IMR-90 (cell line): ENCODE results near the gene SPATC1L. TPM values are rescaled to one million over a fixed set of nuclear protein-coding genes. Genes with fewer than 3 reads are reported as not detected.

Experiments
- ATAC-seq: fragments of 200-7000 bp; cut with Tn5 transposase; 2 replicates; pipeline ENCODE4 v1.9.1; 2020; ENCODE audit warnings: low read depth, mild to moderate bottlenecking, moderate library complexity
- BruUV-seq: library from RNA; stranded (reverse); fragments of 400-500 nt; replicated peaks from 2 replicates; lab custom pipeline; 2021; lab: Mats Ljungman, UMichigan
- CTCF ChIA-PET: fragments of 300-600 bp; formaldehyde crosslinking; extraction: SDS; loops from one replicate; lab custom pipeline; 2021; ENCODE audit warnings: antibody characterized with exemption; lab: Yijun Ruan, JAX
- POLR2A ChIA-PET: fragments of 300-600 bp; sonication (Branson Sonifier 250); formaldehyde crosslinking; loops from one replicate; lab custom pipeline; 2022; ENCODE audit warnings: antibody characterized with exemption; ENCODE audit not compliant: unreplicated experiment; lab: Charles Lee
- DNase-seq: peaks from one replicate; pipeline ENCODE4 v3.0.0; 2013
- H2AFZ ChIP-seq: replicated peaks from 2 replicates; pipeline ENCODE3; 2013; ENCODE audit warnings: low read length, mild to moderate bottlenecking; ENCODE audit not compliant: poor library complexity
- H2AK5ac ChIP-seq: 2 replicates; pipeline ENCODE4 v1.6.1; 2013; ENCODE audit warnings: low read depth, low read length, inconsistent platforms
- H2AK9ac ChIP-seq: replicated peaks from 2 replicates; pipeline ENCODE3; 2013; ENCODE audit warnings: mild to moderate bottlenecking, low read depth, low read length, moderate library complexity; ENCODE audit not compliant: poor library complexity
- H2BK120ac ChIP-seq: 2 replicates; pipeline ENCODE4 v1.6.1; 2013; ENCODE audit warnings: low read depth, low read length, inconsistent platforms
- H2BK15ac ChIP-seq: 3 replicates; pipeline ENCODE4 v1.6.1; 2013; ENCODE audit warnings: low read depth, low read length, inconsistent platforms
- H2BK20ac ChIP-seq: 2 replicates; pipeline ENCODE4 v1.6.1; 2013; ENCODE audit warnings: low read depth, mild to moderate bottlenecking, inconsistent platforms, low read length, moderate library complexity
- H2BK5ac ChIP-seq: 2 replicates; pipeline ENCODE4 v1.6.1; 2013; ENCODE audit warnings: mild to moderate bottlenecking, low read depth, low read length, inconsistent platforms; ENCODE audit not compliant: poor library complexity, severe bottlenecking
- H3K14ac ChIP-seq: replicated peaks from 2 replicates; pipeline ENCODE4 v1.6.1; 2013; ENCODE audit warnings: low read depth, low read length, inconsistent platforms
- H3K18ac ChIP-seq: 2 replicates; pipeline ENCODE4 v1.6.1; 2013; ENCODE audit warnings: low read depth, low read length, control low read depth
- H3K23ac ChIP-seq: 2 replicates; pipeline ENCODE4 v1.6.1; 2013; ENCODE audit warnings: low read depth, low read length, inconsistent platforms
- H3K27ac ChIP-seq: 2 replicates; pipeline ENCODE4 v1.5.1; 2013; ENCODE audit warnings: mild to moderate bottlenecking, control low read depth, low read length; ENCODE audit not compliant: insufficient read depth
- H3K27me3 ChIP-seq: 2 replicates; pipeline ENCODE4 v1.6.1; 2013; ENCODE audit warnings: low read length; ENCODE audit not compliant: control insufficient read depth, insufficient read depth
- H3K36me3 ChIP-seq: 2 replicates; pipeline ENCODE4 v1.6.1; 2013; ENCODE audit warnings: low read length, mixed read lengths; ENCODE audit not compliant: control insufficient read depth, insufficient read depth
- H3K4ac ChIP-seq: 2 replicates; pipeline ENCODE4 v1.6.1; 2013; ENCODE audit warnings: low read depth, low read length, inconsistent platforms
- H3K4me1 ChIP-seq: 2 replicates; pipeline ENCODE4 v1.6.1; 2013; ENCODE audit warnings: low read length, mixed read lengths; ENCODE audit not compliant: control insufficient read depth, insufficient read depth
- H3K4me2 ChIP-seq: 2 replicates; pipeline ENCODE4 v1.6.1; 2013; ENCODE audit warnings: low read depth, mild to moderate bottlenecking, control low read depth, low read length, moderate library complexity
- H3K4me3 ChIP-seq: 2 replicates; pipeline ENCODE4 v1.5.1; 2013; ENCODE audit warnings: low read depth, mild to moderate bottlenecking, control low read depth, low read length, moderate library complexity; ENCODE audit not compliant: insufficient read depth
- H3K56ac ChIP-seq: 2 replicates; pipeline ENCODE4 v1.6.1; 2013; ENCODE audit warnings: low read length, inconsistent platforms; ENCODE audit not compliant: insufficient read depth; ENCODE audit errors: extremely low read depth
- H3K79me1 ChIP-seq, 2 experiments: 2 replicates each; pipeline ENCODE4 v1.6.1; 2013; ENCODE audit warnings: low read length in 2 of 2, inconsistent platforms in 1 of 2, low read depth in 1 of 2
- H3K9ac ChIP-seq: 2 replicates; pipeline ENCODE4 v1.6.1; 2013; ENCODE audit warnings: low read depth, low read length, control low read depth
- H3K9me1 ChIP-seq: 2 replicates; pipeline ENCODE4 v1.6.1; 2013; ENCODE audit warnings: low read length, inconsistent platforms; ENCODE audit not compliant: insufficient read depth
- H3K9me3 ChIP-seq: 2 replicates; pipeline ENCODE4 v1.6.1; 2013; ENCODE audit warnings: low read length; ENCODE audit not compliant: control insufficient read depth, insufficient read depth
- H4K20me1 ChIP-seq: 2 replicates; pipeline ENCODE4 v1.6.1; 2013; ENCODE audit warnings: low read length, inconsistent platforms; ENCODE audit not compliant: insufficient read depth
- H4K5ac ChIP-seq: 2 replicates; pipeline ENCODE4 v1.6.1; 2013; ENCODE audit warnings: mild to moderate bottlenecking, low read depth, low read length, control low read depth
- H4K8ac ChIP-seq, 2 experiments: 2 replicates each; pipeline ENCODE4 v1.6.1; 2013; ENCODE audit warnings: low read depth in 2 of 2, low read length in 2 of 2, control low read depth in 1 of 2, inconsistent platforms in 1 of 2
- H4K91ac ChIP-seq: 2 replicates; pipeline ENCODE4 v1.6.1; 2013; ENCODE audit warnings: low read depth, low read length, inconsistent platforms; ENCODE audit not compliant: insufficient read depth
- BHLHE40 ChIP-seq: fragments of 150-350 bp; IDR thresholded peaks from 2 replicates; pipeline ENCODE4 v1.6.1; 2016; ENCODE audit warnings: mild to moderate bottlenecking, low read depth, low read length
- CEBPB ChIP-seq: IDR thresholded peaks from 2 replicates; pipeline ENCODE4 v1.6.1; 2012; ENCODE audit warnings: low read depth, low read length, improper control_type of control experiment
- CHD1 ChIP-seq: IDR thresholded peaks from 2 replicates; pipeline ENCODE4 v1.6.1; 2012; ENCODE audit warnings: low read depth, low read length, improper control_type of control experiment
- FOS ChIP-seq: fragments of 150-350 bp; IDR thresholded peaks from 2 replicates; pipeline ENCODE4 v1.6.1; 2016; ENCODE audit warnings: low read depth, low read length
- MAFK ChIP-seq: IDR thresholded peaks from 2 replicates; pipeline ENCODE4 v1.6.1; 2012; ENCODE audit warnings: low read depth, low read length, improper control_type of control experiment
- MAZ ChIP-seq: IDR thresholded peaks from 2 replicates; pipeline ENCODE4 v1.6.1; 2012; ENCODE audit warnings: low read depth, mild to moderate bottlenecking, low read length, improper control_type of control experiment, moderate library complexity, borderline replicate concordance
- NFE2L2 ChIP-seq: fragments of 150-350 bp; IDR thresholded peaks from 2 replicates; pipeline ENCODE4 v1.6.1; 2016; ENCODE audit warnings: low read depth, mild to moderate bottlenecking, low read length
- POLR2A ChIP-seq: IDR thresholded peaks from 2 replicates; pipeline ENCODE4 v1.6.1; 2012; ENCODE audit warnings: mild to moderate bottlenecking, low read depth, low read length
- RCOR1 ChIP-seq: IDR thresholded peaks from 2 replicates; pipeline ENCODE4 v1.6.1; 2012; ENCODE audit warnings: mild to moderate bottlenecking, low read length, improper control_type of control experiment; ENCODE audit not compliant: insufficient replicate concordance
- USF2 ChIP-seq: fragments of 150-350 bp; IDR thresholded peaks from 2 replicates; pipeline ENCODE4 v1.6.1; 2017; ENCODE audit warnings: mild to moderate bottlenecking, antibody characterized with exemption, low read length, low read depth
- WGBS, 2 experiments: methylation state at CpG; one replicate each; pipeline versions ENCODE4 v1.1.5 to v1.1.7; 2013; ENCODE audit warnings: missing lambda C conversion rate in 2 of 2; ENCODE audit not compliant: insufficient read length in 1 of 2; ENCODE audit errors: extremely low coverage in 2 of 2; 5-methylcytosine and 5-hydroxymethylcytosine counted together
- dilution Hi-C: fragments of 300-500 bp; cut with HindIII; formaldehyde crosslinking; loops from one replicate; pipeline ENCODE4 v1.14.3; 2018; ENCODE audit warnings: low sequenced_read_pairs; ENCODE audit not compliant: unreplicated experiment
- in situ Hi-C: fragments of 300-500 bp; cut with MboI; formaldehyde crosslinking; loops from 3 replicates; pipeline ENCODE4 v1.14.3; 2019; ENCODE audit warnings: low sequenced_read_pairs, inconsistent platforms, mixed read lengths
- intact Hi-C: fragments of 100-400 bp; cut with micrococcal nuclease; formaldehyde crosslinking; loops from 2 replicates; pipeline ENCODE4 v1.10.0; 2022
- polyA plus RNA-seq, 3 experiments: library from polyadenylated mRNA; depleted of rRNA; stranded (reverse); fragments of >200 nt; gene quantifications; 2 replicates each; pipeline ENCODE4 v1.2.3, GENCODE V29; 2012; ENCODE audit warnings: low replicate concordance in 1 of 3
- total RNA-seq: library from RNA; depleted of rRNA; stranded (reverse); fragments of >200 nt; gene quantifications from 2 replicates; pipeline ENCODE4 v1.2.3, GENCODE V29; 2012
- TF ChIP-seq, protein P1 (sequence below): conservative IDR thresholded peaks from 2 replicates; pipeline ENCODE4 v1.5.1; 2012; ENCODE audit warnings: mild to moderate bottlenecking, low read depth, low read length, improper control_type of control experiment

SPATC1L gene
- total and polyA plus RNA-seq, 2 of the 4 experiments (the other 2 are of a cell fraction): 3.8 to 17.2 TPM

DNA sequence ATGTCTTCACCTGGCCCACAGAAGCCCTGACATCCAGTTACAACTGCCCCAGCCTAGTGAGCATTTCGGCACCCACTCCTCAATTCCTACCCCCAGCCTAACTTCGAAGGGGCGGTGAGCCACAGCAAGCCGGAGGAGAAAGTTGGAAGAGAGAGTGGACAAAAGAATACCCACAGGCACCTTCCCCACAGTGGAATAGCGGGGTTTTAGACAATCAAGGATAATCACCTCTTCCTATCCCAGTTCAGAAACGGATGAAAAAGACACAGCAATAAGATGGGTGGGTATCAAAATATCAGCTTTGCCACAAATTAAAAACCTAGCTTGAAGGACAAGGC lies 45.6 kb upstream of the SPATC1L start:
- no peak for TF ChIP-seq NFE2L2
- no peak for TF ChIP-seq RCOR1
- no peak for TF ChIP-seq FOS
- TF ChIP-seq USF2: no peak
- no peak for TF ChIP-seq MAFK
- no peak for TF ChIP-seq CEBPB
- TF ChIP-seq BHLHE40: no peak
- TF ChIP-seq, protein P1, sequence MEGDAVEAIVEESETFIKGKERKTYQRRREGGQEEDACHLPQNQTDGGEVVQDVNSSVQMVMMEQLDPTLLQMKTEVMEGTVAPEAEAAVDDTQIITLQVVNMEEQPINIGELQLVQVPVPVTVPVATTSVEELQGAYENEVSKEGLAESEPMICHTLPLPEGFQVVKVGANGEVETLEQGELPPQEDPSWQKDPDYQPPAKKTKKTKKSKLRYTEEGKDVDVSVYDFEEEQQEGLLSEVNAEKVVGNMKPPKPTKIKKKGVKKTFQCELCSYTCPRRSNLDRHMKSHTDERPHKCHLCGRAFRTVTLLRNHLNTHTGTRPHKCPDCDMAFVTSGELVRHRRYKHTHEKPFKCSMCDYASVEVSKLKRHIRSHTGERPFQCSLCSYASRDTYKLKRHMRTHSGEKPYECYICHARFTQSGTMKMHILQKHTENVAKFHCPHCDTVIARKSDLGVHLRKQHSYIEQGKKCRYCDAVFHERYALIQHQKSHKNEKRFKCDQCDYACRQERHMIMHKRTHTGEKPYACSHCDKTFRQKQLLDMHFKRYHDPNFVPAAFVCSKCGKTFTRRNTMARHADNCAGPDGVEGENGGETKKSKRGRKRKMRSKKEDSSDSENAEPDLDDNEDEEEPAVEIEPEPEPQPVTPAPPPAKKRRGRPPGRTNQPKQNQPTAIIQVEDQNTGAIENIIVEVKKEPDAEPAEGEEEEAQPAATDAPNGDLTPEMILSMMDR: no peak
- TF ChIP-seq POLR2A: no peak
- no peak for TF ChIP-seq CHD1
- no peak for TF ChIP-seq MAZ
- peak overlapping the region; percentile 95 for H2AFZ ChIP-seq
- no peak overlapping the region for H4K91ac ChIP-seq
- H3K4me2 ChIP-seq: peak overlapping the region; percentile 97; the same call in 1 of the 2 replicates
- ChIA-PET POLR2A (no interaction called here), CTCF (no interaction called here)
- no peak for ATAC-seq
- H2BK120ac ChIP-seq: 0 out of 2 replicates have a peak overlapping the region, but pooled peaks have one; percentile 8
- H3K36me3 ChIP-seq: peaks cover 19% of the 10 kb centered on the region
- H3K4me1 ChIP-seq: peaks cover 13% of the 10 kb centered on the region
- in situ Hi-C loops: no loop called here
- no peaks in the 10 kb centered on the region for H3K9me3 ChIP-seq
- dilution Hi-C loops: no loop called here
- intact Hi-C loops: no loop called here
- H2BK20ac ChIP-seq: no peak overlapping the region
- H2AK9ac ChIP-seq: peak overlapping the region; percentile 74
- H4K5ac ChIP-seq: 0 out of 2 replicates have a peak overlapping the region, but pooled peaks have one; percentile 0
- peaks cover 19% of the 10 kb centered on the region; the same call in 1 of the 2 replicates for H4K20me1 ChIP-seq
- H3K18ac ChIP-seq: no peak overlapping the region
- H2BK5ac ChIP-seq: no peak overlapping the region
- H2AK5ac ChIP-seq: peak overlapping the region; percentile 56; the same call in 1 of the 2 replicates
- H3K23ac ChIP-seq: peak overlapping the region; percentile 55
- H3K4ac ChIP-seq: peak overlapping the region; percentile 20; the same call in 1 of the 2 replicates
- peaks cover 13% of the 10 kb centered on the region for H3K9me1 ChIP-seq
- 0 out of 2 replicates have a peak overlapping the region, but pooled peaks have one; percentile 6 for H3K14ac ChIP-seq
- DNase-seq: no peak
- no peak overlapping the region for H3K56ac ChIP-seq
- no peak overlapping the region for H4K8ac ChIP-seq
- no peak overlapping the region; the same call in 1 of the 2 replicates for H3K27ac ChIP-seq
- H3K27me3 ChIP-seq: no peaks in the 10 kb centered on the region
- no peak overlapping the region; the same call in 1 of the 2 replicates for H3K4me3 ChIP-seq
- 0 out of 2 replicates have a peak overlapping the region, but pooled peaks have one; percentile 87 for H3K9ac ChIP-seq
- BruUV-seq: no TSS peak
- peaks cover 9 to 52% of the 10 kb centered on the region in 2 experiments; a peak in 3 of 4 replicates for H3K79me1 ChIP-seq
- no peak overlapping the region for H2BK15ac ChIP-seq
- no CpG with 5 or more reads among the region's 6 CpGs for WGBS, 2 experiments
